Breast epithelium (tissue), 3 donors: ENCODE results near the gene KLF6.

Experiments
- POLR2A ChIP-seq: fragments of 450-650 bp; IDR thresholded peaks from one replicate; pipeline ENCODE4 v1.6.1; 2016; ENCODE audit warnings: antibody characterized with exemption, mild to moderate bottlenecking, moderate library complexity
- POLR2AphosphoS5 ChIP-seq, 3 donors: sonication (generic); formaldehyde crosslinking; IDR thresholded peaks; one replicate each; pipeline ENCODE4 v1.6.1; 2017; ENCODE audit warnings: antibody characterized with exemption in 3 of 3
- TF ChIP-seq, protein P1 (sequence below), 3 donors: fragments of 450-650 bp; IDR thresholded peaks; one replicate each; pipeline ENCODE4 v1.5.1; 2016 to 2017; ENCODE audit warnings: antibody characterized with exemption in 3 of 3, mild to moderate bottlenecking in 3 of 3, moderate library complexity in 3 of 3

DNA sequence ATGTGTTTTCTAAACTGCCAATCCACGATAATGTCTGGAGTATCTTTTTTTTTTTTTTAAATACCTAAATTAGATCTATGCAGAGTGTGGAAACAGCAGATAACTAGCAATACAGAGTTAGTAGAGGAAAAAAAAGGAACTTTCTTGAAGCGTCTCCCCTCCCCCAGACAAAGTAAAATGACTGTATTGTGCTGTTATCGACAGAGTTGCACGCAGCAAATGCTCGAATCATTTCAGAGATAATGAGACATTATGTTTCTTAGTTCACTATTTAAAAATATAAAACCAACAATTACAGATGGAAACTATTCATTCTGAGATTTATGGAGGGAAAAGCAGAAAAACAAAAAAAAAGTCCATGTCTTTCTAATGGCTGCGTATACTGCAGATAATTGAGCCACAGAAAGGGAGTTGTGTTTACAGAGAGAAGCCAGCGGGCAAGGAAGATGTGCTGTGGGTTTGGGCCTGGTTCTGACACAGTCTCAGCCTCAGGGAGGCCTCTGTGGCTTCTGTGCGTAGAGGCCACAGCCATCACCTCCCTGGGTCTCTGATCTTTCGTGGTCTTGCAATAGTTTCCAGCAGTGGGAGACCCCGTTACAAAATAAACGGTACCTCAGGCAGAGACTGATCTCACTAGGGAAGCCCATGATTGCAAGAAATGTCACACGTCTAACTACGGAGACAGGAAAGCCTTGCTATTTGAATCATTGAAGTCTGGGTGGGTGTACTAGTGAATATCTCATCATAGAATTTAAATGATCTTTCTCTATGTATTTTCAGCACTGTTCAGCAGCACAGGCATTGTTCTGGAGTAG, 19.1 kb upstream of the KLF6 start:
- TF ChIP-seq, protein P1, sequence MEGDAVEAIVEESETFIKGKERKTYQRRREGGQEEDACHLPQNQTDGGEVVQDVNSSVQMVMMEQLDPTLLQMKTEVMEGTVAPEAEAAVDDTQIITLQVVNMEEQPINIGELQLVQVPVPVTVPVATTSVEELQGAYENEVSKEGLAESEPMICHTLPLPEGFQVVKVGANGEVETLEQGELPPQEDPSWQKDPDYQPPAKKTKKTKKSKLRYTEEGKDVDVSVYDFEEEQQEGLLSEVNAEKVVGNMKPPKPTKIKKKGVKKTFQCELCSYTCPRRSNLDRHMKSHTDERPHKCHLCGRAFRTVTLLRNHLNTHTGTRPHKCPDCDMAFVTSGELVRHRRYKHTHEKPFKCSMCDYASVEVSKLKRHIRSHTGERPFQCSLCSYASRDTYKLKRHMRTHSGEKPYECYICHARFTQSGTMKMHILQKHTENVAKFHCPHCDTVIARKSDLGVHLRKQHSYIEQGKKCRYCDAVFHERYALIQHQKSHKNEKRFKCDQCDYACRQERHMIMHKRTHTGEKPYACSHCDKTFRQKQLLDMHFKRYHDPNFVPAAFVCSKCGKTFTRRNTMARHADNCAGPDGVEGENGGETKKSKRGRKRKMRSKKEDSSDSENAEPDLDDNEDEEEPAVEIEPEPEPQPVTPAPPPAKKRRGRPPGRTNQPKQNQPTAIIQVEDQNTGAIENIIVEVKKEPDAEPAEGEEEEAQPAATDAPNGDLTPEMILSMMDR (IDR thresholded peaks at IDR 0.05) = no peak
- TF ChIP-seq POLR2AphosphoS5 (IDR thresholded peaks at IDR 0.05) (no peak), POLR2A (no peak)
